ENCODE data around the gene CFAP74.
A peak's percentile ranks its signal among the peaks of the same experiment; 100 is the strongest.

Gene CFAP74

GRCh38 chr1:1916851-1917251 lies 86.7 kb downstream of the CFAP74 start:
- DNase-seq (ENCODE audit: low spot score): no peak

GRCh38 chr1:1915911-1916840 lies 87.4 kb downstream of the CFAP74 start:
- DNase-seq (ENCODE audit: low spot score): no peak

- DNase-seq (ENCODE audit: low spot score): no peak
Measured at GRCh38 chr1:1914971-1915692, 88.5 kb downstream of the CFAP74 start, which contains the start of gene CALML6. CALML6 (plus strand) TSS chr1:1915260; CDS start chr1:1915281, 21 bp downstream.

GRCh38 chr1:1914101-1914970 lies 89.2 kb downstream of the CFAP74 start:
- no peak for DNase-seq (ENCODE audit: low spot score)

- DNase-seq (ENCODE audit: low spot score): no peak
Measured at GRCh38 chr1:1911350-1912041, 92.1 kb downstream of the CFAP74 start.

- DNase-seq (ENCODE audit: low spot score): no peak
Measured at GRCh38 chr1:1910651-1911331, 92.8 kb downstream of the CFAP74 start.

- DNase-seq (ENCODE audit: low spot score): no peak
Measured at GRCh38 chr1:1910033-1910465, 93.5 kb downstream of the CFAP74 start.

GRCh38 chr1:1908506-1908791 lies 95.1 kb downstream of the CFAP74 start:
- DNase-seq (ENCODE audit: low spot score): no peak

GRCh38 chr1:1907098-1907736 lies 96.4 kb downstream of the CFAP74 start:
- DNase-seq (ENCODE audit: low spot score): peak; percentile 99

GRCh38 chr1:1906185-1907097 lies 97.1 kb downstream of the CFAP74 start:
- DNase-seq (ENCODE audit: low spot score): peak; percentile 92

- no peak for DNase-seq (ENCODE audit: low spot score)
Measured at GRCh38 chr1:1903224-1903623, 100.4 kb downstream of the CFAP74 start.

- no peak for DNase-seq (ENCODE audit: low spot score)
Measured at GRCh38 chr1:1901641-1902294, 101.8 kb downstream of the CFAP74 start.

- no peak for DNase-seq (ENCODE audit: low spot score)
Measured at GRCh38 chr1:1900883-1901640, 102.5 kb downstream of the CFAP74 start.

- no peak for DNase-seq (ENCODE audit: low spot score)
Measured at GRCh38 chr1:1899967-1900327, 103.6 kb downstream of the CFAP74 start.

GRCh38 chr1:1899266-1899966 lies 104.2 kb downstream of the CFAP74 start:
- peak; percentile 71 for DNase-seq (ENCODE audit: low spot score)

GRCh38 chr1:1898246-1898933 lies 105.2 kb downstream of the CFAP74 start:
- DNase-seq (ENCODE audit: low spot score): no peak
